Caco-2 (cell line): ENCODE data around the gene ENOSF1. TPM values are rescaled to one million over a fixed set of nuclear protein-coding genes. Genes with fewer than 3 reads are reported as not detected.
"Not testable (repeated sequence)": the region's sequence is repeated elsewhere in the genome, so short reads cannot be mapped to it uniquely, and the experiment has no call there.

Experiments used
- BruUV-seq: library from RNA; stranded (reverse); fragments of 400-500 nt; replicated peaks from 2 replicates; lab custom pipeline; 2021; lab: Mats Ljungman, UMichigan
- CTCF ChIA-PET: fragments of 300-600 bp; sonication (Branson Sonifier 250); formaldehyde crosslinking; loops from one replicate; lab custom pipeline; 2022; ENCODE audit warnings: antibody characterized with exemption; lab: Charles Lee
- POLR2A ChIA-PET: fragments of 300-600 bp; sonication (Branson Sonifier 250); formaldehyde crosslinking; loops from one replicate; lab custom pipeline; 2022; ENCODE audit warnings: antibody characterized with exemption; lab: Charles Lee
- DNase-seq, 2 experiments: peaks; one replicate each; pipeline versions ENCODE4 v3.0.0 to v3.0.0-alpha.2; 2020 to 2022
- H3K27me3 ChIP-seq: replicated peaks from 2 replicates; pipeline ENCODE4 v1.6.0; 2011; ENCODE audit warnings: low read length; ENCODE audit not compliant: control insufficient read depth, insufficient read depth
- H3K36me3 ChIP-seq: 2 replicates; pipeline ENCODE4 v1.5.1; 2011; ENCODE audit warnings: low read length; ENCODE audit not compliant: control insufficient read depth, insufficient read depth
- H3K4me1 ChIP-seq: fragments of 250-450 bp; sonication (Bioruptor Pico); 2 replicates; pipeline ENCODE4 v1.5.1; 2020; ENCODE audit warnings: mild to moderate bottlenecking
- H3K4me3 ChIP-seq: 2 replicates; pipeline ENCODE4 v1.5.1; 2011; ENCODE audit warnings: low read depth, mild to moderate bottlenecking, control low read depth, low read length
- H3K9me3 ChIP-seq: fragments of 250-450 bp; sonication (Bioruptor Pico); 2 replicates; pipeline ENCODE4 v1.5.1; 2020; ENCODE audit warnings: mild to moderate bottlenecking, moderate library complexity
- H3K27ac Mint-ChIP-seq: one replicate; pipeline ENCODE4 v1.8.0; 2022; ENCODE audit warnings: mixed read lengths; ENCODE audit not compliant: unreplicated experiment
- H3K27me3 Mint-ChIP-seq: one replicate; pipeline ENCODE4 v1.8.0; 2022; ENCODE audit warnings: mixed read lengths; ENCODE audit not compliant: insufficient read depth, unreplicated experiment
- H3K36me3 Mint-ChIP-seq: one replicate; pipeline ENCODE4 v1.8.0; 2022; ENCODE audit warnings: mild to moderate bottlenecking, mixed read lengths; ENCODE audit not compliant: insufficient read depth, unreplicated experiment
- H3K4me1 Mint-ChIP-seq: one replicate; pipeline ENCODE4 v1.8.0; 2022; ENCODE audit warnings: low read depth, mixed read lengths; ENCODE audit not compliant: unreplicated experiment
- H3K4me3 Mint-ChIP-seq: one replicate; pipeline ENCODE4 v1.8.0; 2022; ENCODE audit warnings: mild to moderate bottlenecking, moderate library complexity, mixed read lengths; ENCODE audit not compliant: unreplicated experiment
- H3K9me3 Mint-ChIP-seq: one replicate; pipeline ENCODE4 v1.8.0; 2022; ENCODE audit warnings: mixed read lengths; ENCODE audit not compliant: unreplicated experiment
- intact Hi-C: fragments of 100-400 bp; cut with micrococcal nuclease; formaldehyde crosslinking; loops from one replicate; pipeline ENCODE4 v1.10.0; 2022; ENCODE audit not compliant: unreplicated experiment
- total RNA-seq: library from RNA; stranded (reverse); gene quantifications from 2 replicates; pipeline ENCODE4 v1.2.3, GENCODE V29; 2022
- TF ChIP-seq, protein P1 (sequence below), 2 experiments: fragments of 200-600 bp in 1 of 2; IDR thresholded peaks; 1 replicate in 1 of 2; 2 replicates in 1 of 2; pipeline versions ENCODE4 v1.5.1 to v1.8.0; 2011 to 2022; ENCODE audit warnings: antibody characterized with exemption in 1 of 2, control low read depth in 1 of 2, inconsistent platforms in 1 of 2, low read depth in 1 of 2, low read length in 1 of 2, mild to moderate bottlenecking in 1 of 2, moderate library complexity in 1 of 2; ENCODE audit not compliant: insufficient read depth in 1 of 2, severe bottlenecking in 1 of 2, unreplicated experiment in 1 of 2

Gene ENOSF1
- total RNA-seq, 1 experiment from 2014 or later: 114 TPM

DNA sequence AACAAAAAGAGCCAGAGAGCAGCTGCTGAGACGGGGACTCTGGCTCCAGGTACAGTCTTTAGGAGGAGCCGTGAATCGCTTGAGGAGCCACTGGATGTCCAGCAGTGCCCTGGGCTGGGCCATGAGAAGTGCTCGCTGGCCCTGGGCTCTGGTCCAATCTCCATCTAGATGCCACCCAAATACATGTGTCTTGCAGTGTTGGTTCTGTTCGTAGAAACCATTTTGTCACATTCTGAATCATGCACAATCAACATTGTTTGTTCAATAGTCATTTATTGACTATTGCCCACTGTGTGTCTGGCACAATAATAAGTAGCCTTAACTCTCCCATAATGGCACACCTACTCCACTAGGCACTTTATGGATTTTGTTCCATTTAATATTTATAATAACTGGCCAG is 28.9 kb downstream of the ENOSF1 start:
- CTCF ChIA-PET: interaction anchor here (0.8 to 1.4 kb wide), 3 partner anchors 56 to 158 kb away, joined by 3 to 6 read pairs (median 3); no protein-coding TSS in a partner anchor
- DNase-seq: no peak
- H3K4me1 ChIP-seq: peaks cover 49% of the 10 kb centered on the region
- no peaks in the 10 kb centered on the region for H3K9me3 ChIP-seq
- BruUV-seq: no TSS peak
- no peak overlapping the region for H3K4me3 ChIP-seq
- no peaks in the 10 kb centered on the region for H3K9me3 Mint-ChIP-seq
- POLR2A ChIA-PET: interaction anchor here (1.1 kb wide), 1 partner anchor 25 kb away, joined by 10 read pairs; no protein-coding TSS in a partner anchor
- no peaks in the 10 kb centered on the region for H3K27me3 ChIP-seq
- no peaks in the 10 kb centered on the region for H3K27me3 Mint-ChIP-seq
- intact Hi-C loops: loop anchor here (2.0 kb wide), 1 partner anchor 27 kb away; no protein-coding TSS in a partner anchor
- H3K27ac Mint-ChIP-seq: peak overlapping the region; percentile 71
- TF ChIP-seq, protein P1, sequence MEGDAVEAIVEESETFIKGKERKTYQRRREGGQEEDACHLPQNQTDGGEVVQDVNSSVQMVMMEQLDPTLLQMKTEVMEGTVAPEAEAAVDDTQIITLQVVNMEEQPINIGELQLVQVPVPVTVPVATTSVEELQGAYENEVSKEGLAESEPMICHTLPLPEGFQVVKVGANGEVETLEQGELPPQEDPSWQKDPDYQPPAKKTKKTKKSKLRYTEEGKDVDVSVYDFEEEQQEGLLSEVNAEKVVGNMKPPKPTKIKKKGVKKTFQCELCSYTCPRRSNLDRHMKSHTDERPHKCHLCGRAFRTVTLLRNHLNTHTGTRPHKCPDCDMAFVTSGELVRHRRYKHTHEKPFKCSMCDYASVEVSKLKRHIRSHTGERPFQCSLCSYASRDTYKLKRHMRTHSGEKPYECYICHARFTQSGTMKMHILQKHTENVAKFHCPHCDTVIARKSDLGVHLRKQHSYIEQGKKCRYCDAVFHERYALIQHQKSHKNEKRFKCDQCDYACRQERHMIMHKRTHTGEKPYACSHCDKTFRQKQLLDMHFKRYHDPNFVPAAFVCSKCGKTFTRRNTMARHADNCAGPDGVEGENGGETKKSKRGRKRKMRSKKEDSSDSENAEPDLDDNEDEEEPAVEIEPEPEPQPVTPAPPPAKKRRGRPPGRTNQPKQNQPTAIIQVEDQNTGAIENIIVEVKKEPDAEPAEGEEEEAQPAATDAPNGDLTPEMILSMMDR (IDR thresholded peaks at IDR 0.05; ENCODE audit: insufficient read depth in 1 of 2, low read depth in 1 of 2, low read length in 1 of 2, severe bottlenecking in 1 of 2, unreplicated experiment in 1 of 2): no peak
- peaks cover 58% of the 10 kb centered on the region for H3K36me3 Mint-ChIP-seq
- H3K36me3 ChIP-seq: peaks cover 3% of the 10 kb centered on the region
- peaks cover 41% of the 10 kb centered on the region for H3K4me1 Mint-ChIP-seq
- peak overlapping the region; percentile 42 for H3K4me3 Mint-ChIP-seq

DNA sequence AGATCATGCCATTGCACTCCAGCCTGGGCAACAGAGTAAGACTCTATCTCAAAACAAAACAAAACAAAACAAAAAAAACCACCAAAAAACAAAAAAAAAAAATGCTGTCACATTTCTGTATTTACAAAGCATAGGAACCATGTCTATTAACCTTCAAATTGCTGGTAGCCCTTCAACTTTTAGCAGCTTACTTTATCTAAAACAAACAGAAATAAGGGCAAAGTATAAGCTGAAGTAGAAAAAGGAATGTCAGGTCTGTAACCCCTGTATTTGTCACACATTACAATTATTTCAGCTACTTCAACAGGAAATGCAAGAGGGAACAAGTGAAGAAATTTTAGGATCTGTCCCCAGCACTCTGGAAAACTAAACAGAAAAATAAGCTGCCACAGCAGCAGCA is 29.6 kb downstream of the ENOSF1 start:
- Mint-ChIP-seq H3K4me1 (peaks cover 41% of the 10 kb centered on the region), H3K36me3 (peaks cover 65% of the 10 kb centered on the region), H3K27ac (peak overlapping the region; percentile 71), H3K4me3 (no peak overlapping the region), H3K9me3 (no peaks in the 10 kb centered on the region), H3K27me3 (no peaks in the 10 kb centered on the region)
- H3K27me3 ChIP-seq: no peaks in the 10 kb centered on the region
- DNase-seq: peak in 1 of 2 experiments; percentile 38
- ChIA-PET CTCF (interaction anchor here (0.7 to 1.4 kb wide), 5 partner anchors 56 to 158 kb away, joined by 3 to 6 read pairs (median 3); no protein-coding TSS in a partner anchor), POLR2A (interaction anchor here (0.6 to 1.1 kb wide), 3 partner anchors 25 to 176 kb away, joined by 4 to 10 read pairs (median 6); no protein-coding TSS in a partner anchor)
- no TSS peak for BruUV-seq
- no peak overlapping the region for H3K4me3 ChIP-seq
- H3K9me3 ChIP-seq: no peaks in the 10 kb centered on the region
- intact Hi-C loops: loop anchor here (2.0 kb wide), 1 partner anchor 28 kb away; no protein-coding TSS in a partner anchor
- TF ChIP-seq, protein P1 (IDR thresholded peaks at IDR 0.05; ENCODE audit: insufficient read depth in 1 of 2, low read depth in 1 of 2, low read length in 1 of 2, severe bottlenecking in 1 of 2, unreplicated experiment in 1 of 2): no peak
- peaks cover 49% of the 10 kb centered on the region for H3K4me1 ChIP-seq
- peaks cover 3% of the 10 kb centered on the region for H3K36me3 ChIP-seq

DNA sequence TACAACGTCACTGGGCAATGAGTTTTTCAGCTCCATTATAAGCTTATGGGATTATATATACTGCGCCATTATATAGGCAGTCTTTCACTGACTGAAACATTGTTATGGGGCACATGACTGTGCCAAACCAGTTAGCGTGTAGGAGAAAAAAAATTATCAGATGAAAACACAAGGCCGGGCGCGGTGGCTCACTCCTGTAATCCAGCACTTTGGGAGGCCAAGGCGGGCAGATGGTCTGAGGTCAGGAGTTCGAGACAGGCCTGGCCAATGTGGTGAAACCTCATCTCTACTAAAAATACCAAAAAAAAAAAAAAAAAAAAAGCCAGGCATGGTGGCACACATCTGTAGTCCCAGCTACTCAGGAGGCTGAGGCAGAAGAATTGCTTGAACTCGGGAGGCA is 30.0 kb downstream of the ENOSF1 start:
- intact Hi-C loops: loop anchor here (2.0 kb wide), 1 partner anchor 28 kb away; no protein-coding TSS in a partner anchor
- H3K9me3 ChIP-seq, H3K36me3 ChIP-seq, H3K4me3 Mint-ChIP-seq, H3K27me3 ChIP-seq, DNase-seq, H3K4me3 ChIP-seq, H3K27me3 Mint-ChIP-seq, BruUV-seq, H3K9me3 Mint-ChIP-seq: not testable (repeated sequence)
- Mint-ChIP-seq H3K4me1 (peaks cover 38% of the 10 kb centered on the region), H3K36me3 (peaks cover 69% of the 10 kb centered on the region), H3K27ac (peak overlapping the region; percentile 71)
- POLR2A ChIA-PET: interaction anchor here (0.6 to 1.1 kb wide), 2 partner anchors 24 to 153 kb away, joined by 6 to 10 read pairs; no protein-coding TSS in a partner anchor
- CTCF ChIA-PET: interaction anchor here (0.7 to 1.4 kb wide), 3 partner anchors 58 to 159 kb away, joined by 3 to 6 read pairs (median 3); no protein-coding TSS in a partner anchor
- peaks cover 49% of the 10 kb centered on the region for H3K4me1 ChIP-seq
